Measurements from ENCODE around the gene SLC5A6. TPM values are rescaled to one million over a fixed set of nuclear protein-coding genes. Genes with fewer than 3 reads are reported as not detected.

SLC5A6 gene
- polyA plus RNA-seq, 1 donor (not counting 4 experiments of a cell fraction or from before 2014, with no cell fraction given): 60.4 TPM

DNA sequence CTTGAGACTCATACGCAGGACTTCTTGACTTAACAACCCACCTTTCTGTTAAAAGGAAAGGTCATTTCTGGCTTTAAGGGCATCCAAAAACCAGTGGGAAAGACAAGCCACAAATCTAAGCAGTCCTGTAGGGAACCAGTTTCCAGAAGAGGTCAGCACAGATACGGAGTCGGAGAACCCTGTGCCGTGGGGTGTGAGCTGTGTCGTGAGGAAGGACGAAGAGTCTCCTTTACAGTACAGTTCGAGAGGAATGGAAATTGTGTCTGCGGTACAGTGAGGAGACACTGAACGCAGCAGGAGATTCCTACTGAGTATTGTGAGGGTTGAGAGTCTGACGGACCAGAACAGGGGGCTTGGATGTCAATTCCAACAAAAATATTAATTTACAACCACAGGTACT is 33.0 kb upstream of the SLC5A6 start:
- H3K9me1 ChIP-seq (ENCODE audit: control insufficient read depth, extremely low read depth, insufficient read depth, low read length): no peaks in the 10 kb centered on the region
- H3K27me3 ChIP-seq (ENCODE audit: control insufficient read depth, extremely low read depth, insufficient read depth, low read length): no peaks in the 10 kb centered on the region
- dilution Hi-C loops (cut with MboI; ENCODE audit: extremely low pct_ligation_motif_present, low sequenced_read_pairs): no loop called here
- no peaks in the 10 kb centered on the region for H3K4me1 ChIP-seq (ENCODE audit: control insufficient read depth, extremely low read depth, insufficient read depth, low read length)
- H2AFZ ChIP-seq (ENCODE audit: control insufficient read depth, low read length): no peak overlapping the region
- peaks cover 25 to 44% of the 10 kb centered on the region in 2 experiments for H3K36me3 ChIP-seq (ENCODE audit: control insufficient read depth in 2 of 2, extremely low read depth in 1 of 2, insufficient read depth in 2 of 2, low read length in 2 of 2)
- H3K9me3 ChIP-seq (ENCODE audit: control insufficient read depth, low read depth, low read length): no peaks in the 10 kb centered on the region
- DNase-seq (ENCODE audit: low read depth, low spot score): no peak
- no peak overlapping the region for H3K4me3 ChIP-seq (ENCODE audit: control insufficient read depth in 2 of 3, extremely low read depth in 1 of 3, insufficient read depth in 2 of 3, low read depth in 1 of 3, low read length in 3 of 3)
- no peak overlapping the region for H3K4me2 ChIP-seq (ENCODE audit: control insufficient read depth, extremely low read depth, insufficient read depth, low read depth, low read length)
- no peak for FAIRE-seq
- H3K79me2 ChIP-seq (ENCODE audit: control insufficient read depth, insufficient read depth, low read length): no peaks in the 10 kb centered on the region
- TF ChIP-seq EZH2 (IDR thresholded peaks at IDR 0.05; ENCODE audit: low read length): no peak
- TF ChIP-seq, protein P1, sequence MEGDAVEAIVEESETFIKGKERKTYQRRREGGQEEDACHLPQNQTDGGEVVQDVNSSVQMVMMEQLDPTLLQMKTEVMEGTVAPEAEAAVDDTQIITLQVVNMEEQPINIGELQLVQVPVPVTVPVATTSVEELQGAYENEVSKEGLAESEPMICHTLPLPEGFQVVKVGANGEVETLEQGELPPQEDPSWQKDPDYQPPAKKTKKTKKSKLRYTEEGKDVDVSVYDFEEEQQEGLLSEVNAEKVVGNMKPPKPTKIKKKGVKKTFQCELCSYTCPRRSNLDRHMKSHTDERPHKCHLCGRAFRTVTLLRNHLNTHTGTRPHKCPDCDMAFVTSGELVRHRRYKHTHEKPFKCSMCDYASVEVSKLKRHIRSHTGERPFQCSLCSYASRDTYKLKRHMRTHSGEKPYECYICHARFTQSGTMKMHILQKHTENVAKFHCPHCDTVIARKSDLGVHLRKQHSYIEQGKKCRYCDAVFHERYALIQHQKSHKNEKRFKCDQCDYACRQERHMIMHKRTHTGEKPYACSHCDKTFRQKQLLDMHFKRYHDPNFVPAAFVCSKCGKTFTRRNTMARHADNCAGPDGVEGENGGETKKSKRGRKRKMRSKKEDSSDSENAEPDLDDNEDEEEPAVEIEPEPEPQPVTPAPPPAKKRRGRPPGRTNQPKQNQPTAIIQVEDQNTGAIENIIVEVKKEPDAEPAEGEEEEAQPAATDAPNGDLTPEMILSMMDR (optimal IDR thresholded peaks at IDR 0.05 in 1 of 3, IDR thresholded peaks at IDR 0.05 in 1 of 3, conservative IDR thresholded peaks at IDR 0.05 in 1 of 3; ENCODE audit: extremely low read depth in 1 of 3, insufficient read depth in 2 of 3, low read length in 3 of 3): no peak
- H3K9ac ChIP-seq (ENCODE audit: control insufficient read depth, extremely low read depth, insufficient read depth, low read length): no peak overlapping the region
- H3K27ac ChIP-seq (ENCODE audit: control insufficient read depth, insufficient read depth, low read length): no peak overlapping the region
- no peaks in the 10 kb centered on the region for H4K20me1 ChIP-seq (ENCODE audit: control insufficient read depth, extremely low read depth, insufficient read depth, low read length)

DNA sequence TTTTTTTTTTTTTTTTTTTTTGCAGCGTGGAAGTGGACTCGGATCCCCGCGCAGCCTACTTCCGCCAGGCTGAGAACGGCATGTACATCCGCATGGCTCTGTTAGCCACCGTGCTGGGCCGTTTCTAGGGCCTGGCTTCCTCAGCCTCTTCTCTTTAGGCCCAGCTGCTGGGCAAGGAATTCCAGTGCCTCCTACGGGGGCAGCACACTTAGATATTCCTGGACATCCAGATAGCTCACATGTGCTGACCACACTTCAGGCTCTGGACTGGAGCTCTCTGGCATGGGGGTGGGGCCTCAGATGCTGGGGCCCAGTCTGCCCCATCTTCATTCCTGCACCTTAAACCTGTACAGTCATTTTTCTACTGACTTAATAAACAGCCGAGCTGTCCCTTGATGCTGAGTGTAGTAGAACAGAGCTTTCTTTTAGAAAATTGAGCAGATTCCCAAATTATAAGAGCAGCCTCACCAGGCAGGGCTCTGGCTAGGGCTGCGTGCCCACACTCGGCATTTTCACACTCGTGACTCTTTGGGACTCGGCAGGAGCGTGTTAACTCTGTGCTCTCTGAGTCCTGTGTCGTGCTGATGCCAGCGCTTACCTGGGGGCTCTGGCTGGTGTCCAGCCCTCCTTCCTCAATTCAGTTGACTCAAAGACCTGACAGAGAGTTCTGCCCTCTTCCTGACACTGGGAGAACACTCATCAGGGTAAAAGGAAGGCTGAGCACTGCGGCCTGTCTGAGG is 31.5 kb upstream of the SLC5A6 start:
- Histone ChIP-seq H4K20me1 (ENCODE audit: control insufficient read depth, extremely low read depth, insufficient read depth, low read length) (no peaks in the 10 kb centered on the region), H3K9me1 (ENCODE audit: control insufficient read depth, extremely low read depth, insufficient read depth, low read length) (no peaks in the 10 kb centered on the region), H3K9ac (ENCODE audit: control insufficient read depth, extremely low read depth, insufficient read depth, low read length) (no peak overlapping the region), H3K9me3 (ENCODE audit: control insufficient read depth, low read depth, low read length) (no peaks in the 10 kb centered on the region), H3K4me1 (ENCODE audit: control insufficient read depth, extremely low read depth, insufficient read depth, low read length) (no peaks in the 10 kb centered on the region), H3K79me2 (ENCODE audit: control insufficient read depth, insufficient read depth, low read length) (no peaks in the 10 kb centered on the region), H3K4me2 (ENCODE audit: control insufficient read depth, extremely low read depth, insufficient read depth, low read depth, low read length) (no peak overlapping the region), H3K36me3 (ENCODE audit: control insufficient read depth in 2 of 2, extremely low read depth in 1 of 2, insufficient read depth in 2 of 2, low read length in 2 of 2) (peaks cover 29 to 57% of the 10 kb centered on the region in 2 experiments), H3K27ac (ENCODE audit: control insufficient read depth, insufficient read depth, low read length) (no peak overlapping the region), H3K27me3 (ENCODE audit: control insufficient read depth, extremely low read depth, insufficient read depth, low read length) (no peaks in the 10 kb centered on the region), H2AFZ (ENCODE audit: control insufficient read depth, low read length) (no peak overlapping the region), H3K4me3 (ENCODE audit: control insufficient read depth in 2 of 3, extremely low read depth in 1 of 3, insufficient read depth in 2 of 3, low read depth in 1 of 3, low read length in 3 of 3) (no peak overlapping the region)
- DNase-seq (ENCODE audit: low read depth, low spot score) (no peak), FAIRE-seq (no peak)
- dilution Hi-C loops (cut with MboI; ENCODE audit: extremely low pct_ligation_motif_present, low sequenced_read_pairs): no loop called here
- no peak for TF ChIP-seq EZH2 (IDR thresholded peaks at IDR 0.05; ENCODE audit: low read length)
- TF ChIP-seq, protein P1 (optimal IDR thresholded peaks at IDR 0.05 in 1 of 3, IDR thresholded peaks at IDR 0.05 in 1 of 3, conservative IDR thresholded peaks at IDR 0.05 in 1 of 3; ENCODE audit: extremely low read depth in 1 of 3, insufficient read depth in 2 of 3, low read length in 3 of 3): no peak

Data from keratinocyte (primary cell).